ENCODE results near the gene IMPDH1.

Gene IMPDH1

DNA sequence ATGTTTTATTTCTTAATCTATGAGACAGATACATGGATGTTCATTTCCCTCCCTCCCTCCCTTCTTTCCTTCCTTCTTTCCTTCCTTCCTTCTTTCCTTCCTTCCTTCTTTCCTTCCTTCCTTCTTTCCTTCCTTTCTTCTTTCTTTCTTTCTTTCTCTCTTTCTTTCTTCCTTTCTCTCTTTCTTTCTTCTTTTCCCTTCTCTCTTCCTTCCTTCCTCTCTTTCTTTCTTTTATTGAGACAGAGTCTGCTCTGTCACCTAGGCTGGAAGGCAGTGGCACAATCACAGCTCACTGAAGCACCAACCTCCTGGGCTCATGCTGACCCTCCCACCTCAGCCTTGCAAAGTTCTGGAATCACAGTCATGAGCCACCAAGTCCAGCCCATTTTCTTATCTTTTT, 42.8 kb downstream of the IMPDH1 start:
- no peak for DNase-seq (ENCODE audit: extremely low spot score)
- TF ChIP-seq, protein P1, sequence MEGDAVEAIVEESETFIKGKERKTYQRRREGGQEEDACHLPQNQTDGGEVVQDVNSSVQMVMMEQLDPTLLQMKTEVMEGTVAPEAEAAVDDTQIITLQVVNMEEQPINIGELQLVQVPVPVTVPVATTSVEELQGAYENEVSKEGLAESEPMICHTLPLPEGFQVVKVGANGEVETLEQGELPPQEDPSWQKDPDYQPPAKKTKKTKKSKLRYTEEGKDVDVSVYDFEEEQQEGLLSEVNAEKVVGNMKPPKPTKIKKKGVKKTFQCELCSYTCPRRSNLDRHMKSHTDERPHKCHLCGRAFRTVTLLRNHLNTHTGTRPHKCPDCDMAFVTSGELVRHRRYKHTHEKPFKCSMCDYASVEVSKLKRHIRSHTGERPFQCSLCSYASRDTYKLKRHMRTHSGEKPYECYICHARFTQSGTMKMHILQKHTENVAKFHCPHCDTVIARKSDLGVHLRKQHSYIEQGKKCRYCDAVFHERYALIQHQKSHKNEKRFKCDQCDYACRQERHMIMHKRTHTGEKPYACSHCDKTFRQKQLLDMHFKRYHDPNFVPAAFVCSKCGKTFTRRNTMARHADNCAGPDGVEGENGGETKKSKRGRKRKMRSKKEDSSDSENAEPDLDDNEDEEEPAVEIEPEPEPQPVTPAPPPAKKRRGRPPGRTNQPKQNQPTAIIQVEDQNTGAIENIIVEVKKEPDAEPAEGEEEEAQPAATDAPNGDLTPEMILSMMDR (IDR thresholded peaks at IDR 0.05; ENCODE audit: control extremely low read depth, extremely low read depth, low read depth, missing control alignments), result no peak
- CTCF ChIA-PET, result interaction anchor here (1.0 to 1.5 kb wide), 3 partner anchors 10 to 21 kb away, joined by 3 to 5 read pairs (median 5); no protein-coding TSS in a partner anchor
- POLR2A ChIA-PET, result no interaction called here

- ChIA-PET CTCF (interaction anchor here (0.9 to 1.4 kb wide), 3 partner anchors 15 to 25 kb away, joined by 3 to 5 read pairs (median 3); no protein-coding TSS in a partner anchor), POLR2A (no interaction called here)
- DNase-seq (ENCODE audit: extremely low spot score), result no peak
- TF ChIP-seq, protein P1 (IDR thresholded peaks at IDR 0.05; ENCODE audit: control extremely low read depth, extremely low read depth, low read depth, missing control alignments), result no peak
These were observed 43.5 kb downstream of the IMPDH1 start for GRCh38 chr7:128366300-128366699.

DNA sequence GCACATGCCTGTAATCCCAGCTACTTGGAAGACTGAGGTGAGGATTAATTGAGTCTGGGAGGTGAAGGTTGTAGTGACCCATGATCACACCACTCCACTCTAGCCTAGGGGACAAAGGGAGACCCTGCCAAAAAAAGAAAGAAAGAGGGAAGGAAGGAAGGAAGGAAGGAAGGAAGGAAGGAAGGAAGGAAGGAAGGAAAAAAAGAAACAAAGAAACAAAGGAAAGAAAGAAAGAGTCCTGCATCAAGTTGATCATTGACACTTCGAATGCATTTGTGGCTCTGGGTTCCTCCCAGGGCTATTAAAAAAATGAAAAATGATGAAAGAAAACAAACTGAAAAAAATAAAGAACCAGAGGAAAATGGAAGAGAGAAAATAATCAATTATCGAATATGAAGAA, 44.4 kb downstream of the IMPDH1 start:
- POLR2A ChIA-PET, result no interaction called here
- no peak for DNase-seq (ENCODE audit: extremely low spot score)
- CTCF ChIA-PET, result interaction anchor here (0.9 to 1.7 kb wide), 2 partner anchors 18 to 26 kb away, joined by 3 to 6 read pairs; no protein-coding TSS in a partner anchor
- TF ChIP-seq, protein P1 (IDR thresholded peaks at IDR 0.05; ENCODE audit: control extremely low read depth, extremely low read depth, low read depth, missing control alignments), result no peak

- no peak for DNase-seq (ENCODE audit: extremely low spot score)
- CTCF ChIA-PET, result interaction anchor here (1.7 kb wide), 1 partner anchor 17 kb away, joined by 6 read pairs; no protein-coding TSS in a partner anchor
- TF ChIP-seq, protein P1 (IDR thresholded peaks at IDR 0.05; ENCODE audit: control extremely low read depth, extremely low read depth, low read depth, missing control alignments), result no peak
- POLR2A ChIA-PET, result no interaction called here
These were observed 45.5 kb downstream of the IMPDH1 start for GRCh38 chr7:128364166-128364870.

GRCh38 chr7:128363261-128363721, 46.5 kb downstream of the IMPDH1 start:
- POLR2A ChIA-PET, result no interaction called here
- DNase-seq (ENCODE audit: extremely low spot score), result no peak
- TF ChIP-seq, protein P1 (IDR thresholded peaks at IDR 0.05; ENCODE audit: control extremely low read depth, extremely low read depth, low read depth, missing control alignments), result no peak
- CTCF ChIA-PET, result no interaction called here

- ChIA-PET POLR2A (no interaction called here), CTCF (interaction anchor here (1.0 kb wide), 1 partner anchor 19 kb away, joined by 3 read pairs; no protein-coding TSS in a partner anchor)
- TF ChIP-seq, protein P1 (IDR thresholded peaks at IDR 0.05; ENCODE audit: control extremely low read depth, extremely low read depth, low read depth, missing control alignments), result no peak
- DNase-seq (ENCODE audit: extremely low spot score), result no peak
These were observed 47.1 kb downstream of the IMPDH1 start for GRCh38 chr7:128362670-128363069.
